SK-N-SH (cell line): ENCODE measurements around the gene RASSF4. TPM values are rescaled to one million over a fixed set of nuclear protein-coding genes. Genes with fewer than 3 reads are reported as not detected.

Experiments
- CTCF ChIA-PET: fragments of 300-600, 350-600 bp; formaldehyde crosslinking; extraction: SDS; loops from one replicate; lab custom pipeline; 2021; lab: Yijun Ruan, JAX
- POLR2A ChIA-PET: fragments of 350-600 bp; sonication (Branson Sonifier 250); formaldehyde crosslinking; extraction: SDS; loops from one replicate; lab custom pipeline; 2020; ENCODE audit warnings: antibody characterized with exemption, inconsistent platforms; lab: Yijun Ruan, JAX
- DNase-seq: peaks from one replicate; pipeline ENCODE4 v3.0.0; 2012
- H2AFZ ChIP-seq: fragments of 200-600 bp; sonication (generic); 2 replicates; pipeline ENCODE4 v1.8.1; 2016; ENCODE audit warnings: antibody characterized with exemption, mild to moderate bottlenecking, low read depth
- H3F3A ChIP-seq: fragments of 200-600 bp; sonication (generic); replicated peaks from 2 replicates; pipeline ENCODE3; 2016; ENCODE audit warnings: antibody characterized with exemption, mild to moderate bottlenecking; ENCODE audit not compliant: insufficient read depth
- H3K27ac ChIP-seq, 2 experiments: fragments of 200-500 bp in 1 of 2; fragments of 200-600 bp in 1 of 2; sonication (Bioruptor generic) in 1 of 2; sonication (generic), shearing (Covaris generic) in 1 of 2; 2 replicates each; pipeline versions ENCODE4 v1.5.1 to v1.6.1; 2014 to 2016; ENCODE audit warnings: low read depth in 2 of 2, inconsistent platforms in 1 of 2, low read length in 1 of 2, mild to moderate bottlenecking in 1 of 2, mixed read lengths in 1 of 2
- H3K27me3 ChIP-seq: fragments of 200-600 bp; sonication (generic), shearing (Covaris generic); 2 replicates; pipeline ENCODE4 v1.6.1; 2016; ENCODE audit warnings: mixed run types; ENCODE audit not compliant: insufficient read depth
- H3K36me3 ChIP-seq, 2 experiments: fragments of 200-500 bp in 1 of 2; fragments of 200-600 bp in 1 of 2; sonication (Bioruptor generic) in 1 of 2; sonication (generic) in 1 of 2; replicated peaks in 1 of 2; 2 replicates each; pipeline versions ENCODE3 to v1.5.1; 2014 to 2016; ENCODE audit warnings: low read length in 1 of 2, mild to moderate bottlenecking in 1 of 2; ENCODE audit not compliant: insufficient read depth in 2 of 2, control insufficient read depth in 1 of 2
- H3K4me1 ChIP-seq, 2 experiments: fragments of 200-500 bp in 1 of 2; fragments of 200-600 bp in 1 of 2; sonication (Bioruptor generic) in 1 of 2; sonication (generic), shearing (Covaris generic) in 1 of 2; 2 replicates each; pipeline versions ENCODE4 v1.5.1 to v1.6.1; 2014 to 2016; ENCODE audit warnings: low read depth in 1 of 2, low read length in 1 of 2, mixed run types in 1 of 2; ENCODE audit not compliant: insufficient read depth in 2 of 2, control insufficient read depth in 1 of 2
- H3K4me2 ChIP-seq: fragments of 200-600 bp; sonication (generic), shearing (Covaris generic); 2 replicates; pipeline ENCODE4 v1.6.1; 2017; ENCODE audit warnings: mixed run types
- H3K4me3 ChIP-seq, 2 experiments: fragments of 200-500 bp in 1 of 2; fragments of 200-600 bp in 1 of 2; sonication (Bioruptor generic) in 1 of 2; sonication (generic), shearing (Covaris generic) in 1 of 2; 2 replicates each; pipeline versions ENCODE4 v1.5.1 to v1.8.1; 2014 to 2016; ENCODE audit warnings: low read depth in 2 of 2, inconsistent platforms in 1 of 2, low read length in 1 of 2, mild to moderate bottlenecking in 1 of 2, mixed read lengths in 1 of 2, moderate library complexity in 1 of 2
- H3K79me2 ChIP-seq: fragments of 200-600 bp; sonication (generic); 2 replicates; pipeline ENCODE4 v1.8.1; 2017; ENCODE audit warnings: mild to moderate bottlenecking; ENCODE audit not compliant: insufficient read depth
- H3K9ac ChIP-seq: fragments of 200-600 bp; sonication (generic); 2 replicates; pipeline ENCODE4 v1.6.1; 2017; ENCODE audit warnings: mixed run types
- H3K9me2 ChIP-seq: fragments of 200-600 bp; sonication (generic); 2 replicates; pipeline ENCODE4 v1.6.1; 2017; ENCODE audit warnings: mixed run types
- H3K9me3 ChIP-seq: fragments of 200-600 bp; sonication (generic); 2 replicates; pipeline ENCODE4 v1.6.1; 2017; ENCODE audit warnings: mixed run types, mild to moderate bottlenecking, moderate library complexity
- H4K20me1 ChIP-seq: fragments of 200-600 bp; sonication (generic); 2 replicates; pipeline ENCODE4 v1.6.1; 2017; ENCODE audit warnings: mild to moderate bottlenecking, mixed run types; ENCODE audit not compliant: insufficient read depth
- CHD2 ChIP-seq: fragments of 150-350 bp; IDR thresholded peaks from 2 replicates; pipeline ENCODE4 v1.6.1; 2018; ENCODE audit warnings: low read length; ENCODE audit not compliant: partially characterized antibody
- ELF1 ChIP-seq: IDR thresholded peaks from 2 replicates; pipeline ENCODE4 v1.4.0; 2012
- EP300 ChIP-seq, 2 experiments: IDR thresholded peaks; 2 replicates each; pipeline versions ENCODE4 v1.4.0 to v1.6.1; 2012; ENCODE audit warnings: borderline replicate concordance in 1 of 2, low read depth in 1 of 2, low read length in 1 of 2
- FOSL2 ChIP-seq: IDR thresholded peaks from 2 replicates; pipeline ENCODE4 v1.4.0; 2012; ENCODE audit warnings: low read depth, mild to moderate bottlenecking, moderate library complexity, borderline replicate concordance
- FOXM1 ChIP-seq: IDR thresholded peaks from 2 replicates; pipeline ENCODE4 v1.4.0; 2012; ENCODE audit warnings: low read depth, mild to moderate bottlenecking
- GABPA ChIP-seq: IDR thresholded peaks from 2 replicates; pipeline ENCODE4 v1.4.0; 2012; ENCODE audit warnings: low read depth, mild to moderate bottlenecking
- GATA2 ChIP-seq: sonication (generic); formaldehyde crosslinking; IDR thresholded peaks from 2 replicates; pipeline ENCODE4 v1.5.0; 2020; ENCODE audit warnings: mild to moderate bottlenecking, missing genetic modification reagents
- MEF2A ChIP-seq: IDR thresholded peaks from 2 replicates; pipeline ENCODE4 v1.4.0; 2012; ENCODE audit warnings: low read depth, borderline replicate concordance
- NRF1 ChIP-seq: IDR thresholded peaks from 2 replicates; pipeline ENCODE4 v1.6.1; 2012; ENCODE audit warnings: low read depth, mild to moderate bottlenecking, low read length
- POLR2AphosphoS5 ChIP-seq: IDR thresholded peaks from 2 replicates; pipeline ENCODE4 v1.6.1; 2012; ENCODE audit warnings: low read depth, low read length
- RCOR1 ChIP-seq: fragments of 150-350 bp; IDR thresholded peaks from 2 replicates; pipeline ENCODE4 v1.6.1; 2017; ENCODE audit warnings: antibody characterized with exemption, low read length
- RFX5 ChIP-seq: IDR thresholded peaks from 2 replicates; pipeline ENCODE4 v1.6.1; 2012; ENCODE audit warnings: mild to moderate bottlenecking, improper control_type of control experiment, low read length
- RXRA ChIP-seq: IDR thresholded peaks from 2 replicates; pipeline ENCODE4 v1.4.0; 2012; ENCODE audit warnings: low read depth, mild to moderate bottlenecking, borderline replicate concordance
- SIN3A ChIP-seq: IDR thresholded peaks from 2 replicates; pipeline ENCODE4 v1.6.1; 2012; ENCODE audit warnings: low read depth, mild to moderate bottlenecking, low read length, moderate library complexity, borderline replicate concordance
- SMC3 ChIP-seq: IDR thresholded peaks from 2 replicates; pipeline ENCODE4 v1.6.1; 2012; ENCODE audit warnings: low read depth, low read length, improper control_type of control experiment
- TAF1 ChIP-seq: IDR thresholded peaks from 2 replicates; pipeline ENCODE4 v1.6.1; 2012; ENCODE audit warnings: low read depth, mild to moderate bottlenecking, low read length, moderate library complexity, borderline replicate concordance
- TCF12 ChIP-seq: IDR thresholded peaks from 2 replicates; pipeline ENCODE4 v1.4.0; 2012
- TEAD4 ChIP-seq: IDR thresholded peaks from 2 replicates; pipeline ENCODE4 v1.4.0; 2012; ENCODE audit warnings: mild to moderate bottlenecking, borderline replicate concordance; ENCODE audit not compliant: insufficient read depth
- YY1 ChIP-seq: IDR thresholded peaks from 2 replicates; pipeline ENCODE4 v1.4.0; 2012; ENCODE audit warnings: low read depth, mild to moderate bottlenecking
- WGBS: methylation state at CpG from one replicate; pipeline ENCODE4 v1.1.6; 2017; ENCODE audit warnings: low lambda C conversion rate; 5-methylcytosine and 5-hydroxymethylcytosine counted together
- polyA plus RNA-seq, 3 experiments: library from polyadenylated mRNA; depleted of rRNA; stranded (reverse); fragments of >200 nt; gene quantifications; 2 replicates each; pipeline ENCODE4 v1.2.3, GENCODE V29; 2012
- TF ChIP-seq, protein P1 (sequence below): IDR thresholded peaks from 2 replicates; pipeline ENCODE4 v1.6.1; 2012; ENCODE audit warnings: mild to moderate bottlenecking, low read depth, low read length, moderate library complexity
- TF ChIP-seq, protein P2 (sequence below): fragments of 150-350 bp; IDR thresholded peaks from 2 replicates; pipeline ENCODE4 v1.6.1; 2016; ENCODE audit warnings: mild to moderate bottlenecking, low read depth, low read length
- TF ChIP-seq, protein P3 (sequence below): IDR thresholded peaks from 2 replicates; pipeline ENCODE4 v1.4.0; 2012; ENCODE audit warnings: low read depth, borderline replicate concordance
- TF ChIP-seq, protein P4 (sequence below): IDR thresholded peaks from 2 replicates; pipeline ENCODE4; 2012

The RASSF4 gene, protein sequence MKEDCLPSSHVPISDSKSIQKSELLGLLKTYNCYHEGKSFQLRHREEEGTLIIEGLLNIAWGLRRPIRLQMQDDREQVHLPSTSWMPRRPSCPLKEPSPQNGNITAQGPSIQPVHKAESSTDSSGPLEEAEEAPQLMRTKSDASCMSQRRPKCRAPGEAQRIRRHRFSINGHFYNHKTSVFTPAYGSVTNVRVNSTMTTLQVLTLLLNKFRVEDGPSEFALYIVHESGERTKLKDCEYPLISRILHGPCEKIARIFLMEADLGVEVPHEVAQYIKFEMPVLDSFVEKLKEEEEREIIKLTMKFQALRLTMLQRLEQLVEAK
- polyA plus RNA-seq (2012; rRNA removed): 11.0 and 14.1 TPM in 2 replicates
- polyA plus RNA-seq (2012; cell fraction: cytosol; rRNA removed): 4.6 and 5.5 TPM in 2 replicates
- 70.4 and 80.8 TPM in 2 replicates for polyA plus RNA-seq (2012; cell fraction: nucleus; rRNA removed)

DNA sequence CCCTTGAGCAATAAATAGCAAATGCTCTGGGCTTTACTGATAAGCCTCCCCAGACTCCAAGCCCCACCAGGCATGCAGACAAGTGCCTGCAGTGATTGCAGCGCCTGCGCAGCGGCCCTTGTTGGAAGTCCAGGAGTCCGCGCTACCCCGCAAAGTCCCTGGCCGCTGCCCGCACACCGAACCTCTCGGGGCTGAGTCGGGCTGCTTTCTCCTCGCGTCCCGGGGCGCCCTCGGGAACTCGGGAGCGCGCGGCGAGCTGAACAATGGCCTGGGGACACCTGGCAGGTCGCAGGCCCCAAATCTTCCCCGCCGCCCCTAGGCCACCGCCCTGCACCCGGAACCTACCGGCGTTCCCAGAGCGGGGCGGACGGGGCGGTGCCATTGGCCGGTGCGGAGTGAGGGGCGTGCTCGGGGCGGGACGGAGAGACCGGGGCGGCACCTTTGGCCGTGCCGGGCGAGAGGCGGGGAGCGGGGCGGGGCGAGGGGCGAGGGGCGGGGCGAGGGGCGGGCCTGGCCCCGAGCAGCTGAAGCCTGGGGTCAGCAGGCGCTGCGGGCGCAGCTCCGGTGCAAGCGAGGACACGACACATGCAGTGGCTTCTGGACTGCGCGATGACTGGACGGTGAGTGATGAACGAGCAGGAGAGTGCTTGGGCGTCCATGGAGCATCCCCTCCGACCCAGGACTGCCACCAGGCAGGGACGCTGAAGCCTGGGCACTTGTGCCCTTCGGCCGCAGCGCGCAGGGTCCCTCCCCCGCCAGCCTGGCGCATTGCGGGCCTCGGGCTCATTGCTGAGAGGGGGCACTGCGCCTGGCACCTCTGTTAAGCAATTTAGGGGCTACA is at the start of gene RASSF4:
Gene RASSF4 (plus strand): TSS at position 556 of the 841 bp plus-strand sequence. CDS start 10,401 bp downstream, outside the sequence.
- ChIA-PET CTCF (interaction anchor here (1.0 to 2.9 kb wide), 2 partner anchors 8 to 27 kb away, joined by 3 to 16 read pairs; no protein-coding TSS in a partner anchor), POLR2A (interaction anchor here (0.9 to 1.3 kb wide), 2 partner anchors 13 to 42 kb away, joined by 3 to 4 read pairs; no protein-coding TSS in a partner anchor)
- H3K4me2 ChIP-seq: peak within 1 kb of the TSS; percentile 96
- DNase-seq: peak; percentile 99
- peak within 1 kb of the TSS; percentile 90 for H2AFZ ChIP-seq
- H3K27ac ChIP-seq: peak within 1 kb of the TSS; percentile 75 to 81
- peak within 1 kb of the TSS; percentile 91 for H3K9ac ChIP-seq
- H3K4me3 ChIP-seq: peak within 1 kb of the TSS; percentile 83 to 89
- peaks cover 17 to 31% of the 10 kb centered on the region in 2 experiments; a peak in 3 of 4 replicates for H3K4me1 ChIP-seq
- H3K79me2 ChIP-seq: peaks cover 7% of the 10 kb centered on the region
- no peaks in the 10 kb centered on the region for H3K27me3 ChIP-seq
- no peaks in the 10 kb centered on the region for H3K9me2 ChIP-seq
- peaks cover 0 to 8% of the 10 kb centered on the region in 2 experiments for H3K36me3 ChIP-seq
- H3K9me3 ChIP-seq: no peaks in the 10 kb centered on the region
- H3F3A ChIP-seq: no peaks in the 10 kb centered on the region
- H4K20me1 ChIP-seq: no peaks in the 10 kb centered on the region
- 0% methylated on average over 11 of the region's 74 CpGs for WGBS
- TF ChIP-seq FOXM1 (no peak), RCOR1 (no peak), RFX5 (no peak), YY1 (no peak), TCF12 (no peak), TAF1 (peak; percentile 38), CHD2 (no peak), EP300 (IDR thresholded peaks at IDR 0.05; ENCODE audit: borderline replicate concordance in 1 of 2, low read depth in 1 of 2, low read length in 1 of 2) (no peak), GABPA (no peak), SMC3 (no peak), MEF2A (no peak), GATA2 (CRISPR knock-in tag) (no peak), SIN3A (no peak), RXRA (no peak), POLR2AphosphoS5 (peak; percentile 83), TEAD4 (no peak), NRF1 (peak; percentile 83), ELF1 (peak; percentile 62), FOSL2 (no peak)
- TF ChIP-seq, protein P1, sequence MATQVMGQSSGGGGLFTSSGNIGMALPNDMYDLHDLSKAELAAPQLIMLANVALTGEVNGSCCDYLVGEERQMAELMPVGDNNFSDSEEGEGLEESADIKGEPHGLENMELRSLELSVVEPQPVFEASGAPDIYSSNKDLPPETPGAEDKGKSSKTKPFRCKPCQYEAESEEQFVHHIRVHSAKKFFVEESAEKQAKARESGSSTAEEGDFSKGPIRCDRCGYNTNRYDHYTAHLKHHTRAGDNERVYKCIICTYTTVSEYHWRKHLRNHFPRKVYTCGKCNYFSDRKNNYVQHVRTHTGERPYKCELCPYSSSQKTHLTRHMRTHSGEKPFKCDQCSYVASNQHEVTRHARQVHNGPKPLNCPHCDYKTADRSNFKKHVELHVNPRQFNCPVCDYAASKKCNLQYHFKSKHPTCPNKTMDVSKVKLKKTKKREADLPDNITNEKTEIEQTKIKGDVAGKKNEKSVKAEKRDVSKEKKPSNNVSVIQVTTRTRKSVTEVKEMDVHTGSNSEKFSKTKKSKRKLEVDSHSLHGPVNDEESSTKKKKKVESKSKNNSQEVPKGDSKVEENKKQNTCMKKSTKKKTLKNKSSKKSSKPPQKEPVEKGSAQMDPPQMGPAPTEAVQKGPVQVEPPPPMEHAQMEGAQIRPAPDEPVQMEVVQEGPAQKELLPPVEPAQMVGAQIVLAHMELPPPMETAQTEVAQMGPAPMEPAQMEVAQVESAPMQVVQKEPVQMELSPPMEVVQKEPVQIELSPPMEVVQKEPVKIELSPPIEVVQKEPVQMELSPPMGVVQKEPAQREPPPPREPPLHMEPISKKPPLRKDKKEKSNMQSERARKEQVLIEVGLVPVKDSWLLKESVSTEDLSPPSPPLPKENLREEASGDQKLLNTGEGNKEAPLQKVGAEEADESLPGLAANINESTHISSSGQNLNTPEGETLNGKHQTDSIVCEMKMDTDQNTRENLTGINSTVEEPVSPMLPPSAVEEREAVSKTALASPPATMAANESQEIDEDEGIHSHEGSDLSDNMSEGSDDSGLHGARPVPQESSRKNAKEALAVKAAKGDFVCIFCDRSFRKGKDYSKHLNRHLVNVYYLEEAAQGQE: no peak
- TF ChIP-seq, protein P2, sequence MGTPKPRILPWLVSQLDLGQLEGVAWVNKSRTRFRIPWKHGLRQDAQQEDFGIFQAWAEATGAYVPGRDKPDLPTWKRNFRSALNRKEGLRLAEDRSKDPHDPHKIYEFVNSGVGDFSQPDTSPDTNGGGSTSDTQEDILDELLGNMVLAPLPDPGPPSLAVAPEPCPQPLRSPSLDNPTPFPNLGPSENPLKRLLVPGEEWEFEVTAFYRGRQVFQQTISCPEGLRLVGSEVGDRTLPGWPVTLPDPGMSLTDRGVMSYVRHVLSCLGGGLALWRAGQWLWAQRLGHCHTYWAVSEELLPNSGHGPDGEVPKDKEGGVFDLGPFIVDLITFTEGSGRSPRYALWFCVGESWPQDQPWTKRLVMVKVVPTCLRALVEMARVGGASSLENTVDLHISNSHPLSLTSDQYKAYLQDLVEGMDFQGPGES: no peak
- TF ChIP-seq, protein P3, sequence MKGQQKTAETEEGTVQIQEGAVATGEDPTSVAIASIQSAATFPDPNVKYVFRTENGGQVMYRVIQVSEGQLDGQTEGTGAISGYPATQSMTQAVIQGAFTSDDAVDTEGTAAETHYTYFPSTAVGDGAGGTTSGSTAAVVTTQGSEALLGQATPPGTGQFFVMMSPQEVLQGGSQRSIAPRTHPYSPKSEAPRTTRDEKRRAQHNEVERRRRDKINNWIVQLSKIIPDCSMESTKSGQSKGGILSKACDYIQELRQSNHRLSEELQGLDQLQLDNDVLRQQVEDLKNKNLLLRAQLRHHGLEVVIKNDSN: no peak
- TF ChIP-seq, protein P4, sequence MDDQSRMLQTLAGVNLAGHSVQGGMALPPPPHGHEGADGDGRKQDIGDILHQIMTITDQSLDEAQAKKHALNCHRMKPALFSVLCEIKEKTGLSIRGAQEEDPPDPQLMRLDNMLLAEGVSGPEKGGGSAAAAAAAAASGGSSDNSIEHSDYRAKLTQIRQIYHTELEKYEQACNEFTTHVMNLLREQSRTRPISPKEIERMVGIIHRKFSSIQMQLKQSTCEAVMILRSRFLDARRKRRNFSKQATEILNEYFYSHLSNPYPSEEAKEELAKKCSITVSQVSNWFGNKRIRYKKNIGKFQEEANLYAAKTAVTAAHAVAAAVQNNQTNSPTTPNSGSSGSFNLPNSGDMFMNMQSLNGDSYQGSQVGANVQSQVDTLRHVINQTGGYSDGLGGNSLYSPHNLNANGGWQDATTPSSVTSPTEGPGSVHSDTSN: no peak; the same call in 1 of the 2 replicates
